Neuronal stem cell (in vitro differentiated cells): ENCODE measurements around the gene FILIP1L.

ENCODE experiments used
- DNase-seq: peaks from one replicate; pipeline ENCODE4 v3.0.0-alpha.2; 2013; ENCODE audit warnings: low spot score
- H2AFZ ChIP-seq: one replicate; pipeline ENCODE4 v1.6.1; 2013; ENCODE audit warnings: mild to moderate bottlenecking, low read length, inconsistent platforms
- H2AK5ac ChIP-seq: 2 replicates; pipeline ENCODE4 v1.6.1; 2013; ENCODE audit warnings: low read depth, mild to moderate bottlenecking, inconsistent platforms, low read length, moderate library complexity, mixed read lengths
- H2BK120ac ChIP-seq: 2 replicates; pipeline ENCODE4 v1.6.1; 2013; ENCODE audit warnings: low read depth, mild to moderate bottlenecking, inconsistent platforms, low read length, moderate library complexity, mixed read lengths
- H2BK12ac ChIP-seq: one replicate; pipeline ENCODE4 v1.6.1; 2013; ENCODE audit warnings: low read length, inconsistent platforms
- H2BK15ac ChIP-seq: 2 replicates; pipeline ENCODE4 v1.6.1; 2013; ENCODE audit warnings: mild to moderate bottlenecking, low read length, inconsistent platforms, mixed read lengths
- H2BK5ac ChIP-seq: one replicate; pipeline ENCODE4 v1.6.1; 2013; ENCODE audit warnings: inconsistent platforms, mild to moderate bottlenecking, low read length, moderate library complexity
- H3K14ac ChIP-seq: one replicate; pipeline ENCODE4 v1.6.1; 2013; ENCODE audit warnings: low read length, inconsistent platforms
- H3K18ac ChIP-seq: 2 replicates; pipeline ENCODE4 v1.6.1; 2013; ENCODE audit warnings: low read length, inconsistent platforms
- H3K23ac ChIP-seq: 2 replicates; pipeline ENCODE4 v1.6.1; 2013; ENCODE audit warnings: low read depth, mild to moderate bottlenecking, mixed read lengths, low read length, inconsistent platforms; ENCODE audit not compliant: poor library complexity
- H3K27ac ChIP-seq: replicated peaks from 3 replicates; pipeline ENCODE4 v1.5.1; 2013; ENCODE audit warnings: low read length, inconsistent platforms
- H3K27me3 ChIP-seq, 3 experiments: 2 replicates each; pipeline ENCODE4 v1.6.1; 2013; ENCODE audit warnings: low read length in 3 of 3, mild to moderate bottlenecking in 2 of 3, inconsistent platforms in 1 of 3, low read depth in 1 of 3, mixed read lengths in 1 of 3, moderate library complexity in 1 of 3; ENCODE audit not compliant: control insufficient read depth in 3 of 3, insufficient read depth in 3 of 3
- H3K36me3 ChIP-seq, 2 donors: replicated peaks in 1 of 2; 2 replicates each; pipeline ENCODE4 v1.6.1; 2013; ENCODE audit warnings: low read length in 2 of 2; ENCODE audit not compliant: control insufficient read depth in 2 of 2, insufficient read depth in 2 of 2
- H3K4ac ChIP-seq: 2 replicates; pipeline ENCODE4 v1.6.1; 2013; ENCODE audit warnings: inconsistent platforms, mild to moderate bottlenecking, low read length, moderate library complexity
- H3K4me1 ChIP-seq, 2 donors: 1 replicate in 1 of 2; 2 replicates in 1 of 2; pipeline ENCODE4 v1.6.1; 2013; ENCODE audit warnings: low read length in 2 of 2, low read depth in 1 of 2; ENCODE audit not compliant: control insufficient read depth in 2 of 2, insufficient read depth in 1 of 2
- H3K4me2 ChIP-seq: one replicate; pipeline ENCODE4 v1.6.1; 2013; ENCODE audit warnings: mild to moderate bottlenecking, low read length, inconsistent platforms; ENCODE audit not compliant: insufficient read depth, poor library complexity, severe bottlenecking
- H3K4me3 ChIP-seq, 2 donors: 2 replicates each; pipeline ENCODE4 v1.5.1; 2013; ENCODE audit warnings: low read length in 2 of 2, mild to moderate bottlenecking in 2 of 2, inconsistent platforms in 1 of 2, moderate library complexity in 1 of 2
- H3K79me1 ChIP-seq: one replicate; pipeline ENCODE4 v1.6.1; 2013; ENCODE audit warnings: low read depth, mild to moderate bottlenecking, inconsistent platforms, low read length, moderate library complexity
- H3K9ac ChIP-seq: one replicate; pipeline ENCODE4 v1.6.1; 2013; ENCODE audit warnings: mild to moderate bottlenecking, low read depth, low read length, inconsistent platforms; ENCODE audit not compliant: poor library complexity
- H3K9me3 ChIP-seq, 2 donors: replicated peaks in 1 of 2; 2 replicates each; pipeline versions ENCODE3 to v1.6.1; 2013; ENCODE audit warnings: low read length in 2 of 2, mild to moderate bottlenecking in 2 of 2, inconsistent platforms in 1 of 2, low read depth in 1 of 2, mixed read lengths in 1 of 2, moderate library complexity in 1 of 2; ENCODE audit not compliant: control insufficient read depth in 2 of 2, insufficient read depth in 1 of 2
- H4K8ac ChIP-seq: one replicate; pipeline ENCODE4 v1.6.1; 2013; ENCODE audit warnings: low read depth, mild to moderate bottlenecking, inconsistent platforms, low read length, moderate library complexity
- H4K91ac ChIP-seq: one replicate; pipeline ENCODE4 v1.6.1; 2013; ENCODE audit warnings: low read length, low read depth, mild to moderate bottlenecking, inconsistent platforms; ENCODE audit not compliant: poor library complexity
- WGBS, 2 donors: extraction: QIAGEN DNeasy Blood & Tissue Kit; methylation state at CpG; one replicate each; pipeline ENCODE4 v1.1.7; 2013; ENCODE audit warnings: missing lambda C conversion rate in 2 of 2, mixed read lengths in 1 of 2; ENCODE audit not compliant: insufficient read length in 2 of 2, insufficient replicate concordance in 1 of 2; ENCODE audit errors: extremely low coverage in 2 of 2; 5-methylcytosine and 5-hydroxymethylcytosine counted together

The FILIP1L gene

DNA sequence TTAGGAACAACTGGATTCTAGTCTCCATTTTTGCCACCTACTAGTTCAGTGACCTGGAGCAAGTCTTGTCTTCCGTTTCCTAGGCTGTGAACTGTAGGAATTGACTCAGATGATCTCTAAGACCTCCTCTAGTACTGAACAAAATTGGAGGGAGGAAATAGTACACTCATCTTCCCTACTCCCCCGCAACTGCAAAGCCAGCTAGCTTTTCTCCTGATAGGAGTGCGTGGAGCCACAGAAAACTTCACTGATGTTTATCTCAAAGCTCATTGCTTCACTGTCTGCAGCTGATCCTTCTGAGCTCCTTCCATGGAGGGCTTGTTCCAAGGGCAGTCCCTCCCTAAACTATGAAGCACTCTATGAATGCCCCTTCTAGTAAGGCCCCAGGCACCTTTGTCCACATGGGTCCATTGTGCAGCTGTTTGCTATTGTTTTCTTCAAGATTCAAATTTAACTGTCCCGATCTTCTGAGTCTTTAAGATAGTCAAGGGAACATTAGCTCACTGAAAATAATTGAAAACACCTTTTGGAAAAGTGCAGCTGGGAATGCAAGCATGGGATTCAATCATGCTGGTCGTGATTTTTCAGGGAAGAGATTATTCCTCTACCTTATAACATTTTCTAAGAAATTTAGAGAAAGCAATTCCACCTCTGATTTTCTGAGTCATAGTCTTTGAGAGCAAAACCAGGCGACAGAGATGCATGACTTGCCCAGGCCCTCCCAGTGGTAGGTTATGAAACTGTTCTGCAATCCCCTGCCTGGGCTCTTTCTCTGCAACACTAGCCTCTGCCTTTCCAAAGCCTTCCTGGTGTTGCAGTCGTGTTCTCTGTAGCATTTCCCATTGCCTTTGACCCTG is 24.3 kb downstream of the FILIP1L start:
- H3K4ac ChIP-seq = no peak overlapping the region
- no peaks in the 10 kb centered on the region for H3K36me3 ChIP-seq
- no peaks in the 10 kb centered on the region for H3K79me1 ChIP-seq
- no peak overlapping the region for H3K4me2 ChIP-seq
- WGBS, 2 donors = no CpG with 5 or more reads among the region's 7 CpGs
- H3K27ac ChIP-seq = peak overlapping the region; percentile 27
- H4K8ac ChIP-seq = no peak overlapping the region
- H2AK5ac ChIP-seq = no peak overlapping the region
- DNase-seq = no peak
- no peak overlapping the region for H3K18ac ChIP-seq
- peaks cover 7 to 35% of the 10 kb centered on the region in 2 donors for H3K4me1 ChIP-seq
- no peak overlapping the region for H2BK120ac ChIP-seq
- no peak overlapping the region for H3K4me3 ChIP-seq
- no peak overlapping the region for H3K9ac ChIP-seq
- H2BK15ac ChIP-seq = no peak overlapping the region
- no peaks in the 10 kb centered on the region for H3K27me3 ChIP-seq
- H2AFZ ChIP-seq = no peak overlapping the region
- no peak overlapping the region for H3K14ac ChIP-seq
- H3K9me3 ChIP-seq = no peaks in the 10 kb centered on the region
- H2BK5ac ChIP-seq = no peak overlapping the region
- no peak overlapping the region for H3K23ac ChIP-seq
- H4K91ac ChIP-seq = peak overlapping the region; percentile 79
- no peak overlapping the region for H2BK12ac ChIP-seq

DNA sequence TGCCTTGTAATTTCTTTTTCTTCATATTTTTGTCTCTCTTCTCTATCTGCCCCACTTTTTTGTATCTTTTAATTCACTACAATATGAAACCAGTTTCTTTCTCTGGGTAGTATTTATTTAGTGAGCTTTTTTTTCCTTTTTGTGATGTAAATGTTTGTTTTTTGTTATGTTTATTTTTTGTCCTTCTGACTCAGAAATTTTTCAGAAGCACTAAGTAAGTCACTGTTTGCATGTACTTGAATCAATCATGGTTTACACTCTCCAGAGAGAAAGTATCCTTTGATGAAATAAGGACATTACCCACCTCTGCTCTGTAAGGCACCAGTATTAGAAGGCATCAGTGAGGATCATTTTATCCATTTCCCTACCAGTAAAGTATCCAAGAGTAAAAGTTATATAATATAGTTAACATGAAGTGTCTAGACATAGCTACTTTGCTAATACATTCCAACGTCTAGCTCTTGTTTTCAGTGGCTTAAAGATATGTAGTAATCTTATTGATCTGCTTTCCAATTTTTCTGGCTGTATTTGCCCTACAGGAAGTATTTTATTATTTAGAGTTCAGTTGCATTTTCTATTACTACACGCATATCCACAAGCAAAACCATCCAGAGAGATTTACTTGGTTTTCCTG is 25.4 kb downstream of the FILIP1L start:
- no peak for DNase-seq
- WGBS, 2 donors = no CpG with 5 or more reads among the region's 2 CpGs
- no peak overlapping the region for H3K23ac ChIP-seq
- no peaks in the 10 kb centered on the region for H3K9me3 ChIP-seq
- H3K27ac ChIP-seq = no peak overlapping the region
- H3K4me2 ChIP-seq = no peak overlapping the region
- H3K4me1 ChIP-seq = peaks cover 7 to 36% of the 10 kb centered on the region in 2 donors
- H3K36me3 ChIP-seq = no peaks in the 10 kb centered on the region
- H3K14ac ChIP-seq = no peak overlapping the region
- H3K9ac ChIP-seq = no peak overlapping the region
- no peak overlapping the region for H2BK12ac ChIP-seq
- no peak overlapping the region for H2AK5ac ChIP-seq
- H2BK120ac ChIP-seq = no peak overlapping the region
- no peak overlapping the region for H4K91ac ChIP-seq
- H3K18ac ChIP-seq = no peak overlapping the region
- no peak overlapping the region for H3K4me3 ChIP-seq
- H2BK5ac ChIP-seq = no peak overlapping the region
- H3K27me3 ChIP-seq = no peaks in the 10 kb centered on the region
- H4K8ac ChIP-seq = no peak overlapping the region
- no peak overlapping the region for H3K4ac ChIP-seq
- no peaks in the 10 kb centered on the region for H3K79me1 ChIP-seq
- H2AFZ ChIP-seq = no peak overlapping the region
- H2BK15ac ChIP-seq = no peak overlapping the region

DNA sequence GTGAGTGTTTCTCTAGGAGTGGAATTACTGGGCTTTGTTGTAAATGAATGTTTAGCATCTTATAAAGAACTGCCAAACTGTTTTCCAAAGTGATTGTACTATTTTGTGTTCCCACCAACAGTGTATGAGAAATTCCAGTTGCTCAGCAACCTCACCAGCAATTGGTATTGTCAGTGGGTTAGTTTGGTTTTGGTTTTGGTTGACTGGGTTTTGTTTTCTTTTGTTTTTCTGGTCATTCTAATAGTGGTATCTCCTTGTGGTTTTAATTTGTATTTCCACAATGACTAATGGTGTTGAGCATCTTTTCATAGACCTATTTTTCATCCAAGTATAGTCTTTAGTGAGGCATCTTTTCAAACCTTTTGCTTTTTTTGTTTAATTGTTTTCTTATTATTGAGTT is 27.1 kb downstream of the FILIP1L start:
- Histone ChIP-seq H2BK15ac (no peak overlapping the region), H4K91ac (no peak overlapping the region)
- DNase-seq = no peak

DNA sequence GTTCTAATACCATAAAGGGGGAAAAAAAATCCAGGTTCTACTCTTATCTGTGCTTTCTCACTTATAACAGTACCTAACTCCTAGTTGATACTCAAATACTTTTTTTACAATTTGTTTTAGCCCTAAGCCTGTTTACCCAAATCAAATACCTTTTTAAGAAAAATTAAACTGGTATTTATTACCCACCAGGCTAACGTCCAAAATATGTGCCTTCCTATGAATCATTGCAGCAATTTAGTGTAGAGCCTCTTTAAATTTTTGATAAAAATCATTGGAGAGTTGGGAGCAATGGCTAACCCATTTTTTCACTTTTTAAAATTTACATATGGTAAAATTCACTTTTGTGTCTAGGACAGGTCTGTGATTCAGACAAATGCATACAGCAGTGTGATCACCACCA is 27.9 kb downstream of the FILIP1L start:
- H3K23ac ChIP-seq = no peak overlapping the region
- H3K9ac ChIP-seq = no peak overlapping the region
- no peak overlapping the region for H3K18ac ChIP-seq
- no peak overlapping the region for H2BK15ac ChIP-seq
- H2BK12ac ChIP-seq = no peak overlapping the region
- peaks cover 7 to 36% of the 10 kb centered on the region in 2 donors for H3K4me1 ChIP-seq
- H2BK5ac ChIP-seq = no peak overlapping the region
- no peak overlapping the region for H2BK120ac ChIP-seq
- H3K14ac ChIP-seq = no peak overlapping the region
- H2AK5ac ChIP-seq = no peak overlapping the region
- no peak overlapping the region for H4K8ac ChIP-seq
- no peak overlapping the region for H3K4ac ChIP-seq
- H3K79me1 ChIP-seq = no peaks in the 10 kb centered on the region
- no peak overlapping the region for H3K4me3 ChIP-seq
- H2AFZ ChIP-seq = no peak overlapping the region
- H3K27ac ChIP-seq = no peak overlapping the region
- H3K27me3 ChIP-seq = no peaks in the 10 kb centered on the region
- DNase-seq = no peak
- no peak overlapping the region for H4K91ac ChIP-seq
- no CpG with 5 or more reads among the region's 1 CpG for WGBS, 2 donors
- H3K9me3 ChIP-seq = peaks cover 0 to 13% of the 10 kb centered on the region in 2 donors
- no peak overlapping the region for H3K4me2 ChIP-seq
- H3K36me3 ChIP-seq = no peaks in the 10 kb centered on the region

More for the DNA sequence above, 27.1 kb downstream of the FILIP1L start:
- no peaks in the 10 kb centered on the region for H3K27me3 ChIP-seq
- H2AK5ac ChIP-seq = no peak overlapping the region
- H2AFZ ChIP-seq = peak overlapping the region; percentile 18
- no peak overlapping the region for H3K4me3 ChIP-seq
- H3K4ac ChIP-seq = no peak overlapping the region
- H3K9me3 ChIP-seq = peaks cover 0 to 13% of the 10 kb centered on the region in 2 donors
- no peak overlapping the region for H2BK120ac ChIP-seq
- H3K27ac ChIP-seq = no peak overlapping the region
- H3K4me1 ChIP-seq = peaks cover 7 to 36% of the 10 kb centered on the region in 2 donors
- no peak overlapping the region for H3K14ac ChIP-seq
- no peak overlapping the region for H4K8ac ChIP-seq
- H3K36me3 ChIP-seq = no peaks in the 10 kb centered on the region
- no peak overlapping the region for H3K9ac ChIP-seq
- no peak overlapping the region for H2BK5ac ChIP-seq
- H3K79me1 ChIP-seq = no peaks in the 10 kb centered on the region
- H3K23ac ChIP-seq = no peak overlapping the region
- no peak overlapping the region for H2BK12ac ChIP-seq
- H3K4me2 ChIP-seq = no peak overlapping the region
- no peak overlapping the region for H3K18ac ChIP-seq
